ENCODE data around the gene TUBB2B.
"Not testable (repeated sequence)": the region's sequence is repeated elsewhere in the genome, so short reads cannot be mapped to it uniquely, and the experiment has no call there.

The TUBB2B gene

GRCh38 chr6:3247255-3248146, 20.0 kb upstream of the TUBB2B start:
- H3K4me3 ChIP-seq (ENCODE audit: low read length), result no peak overlapping the region
- no peak overlapping the region for H3K4me2 ChIP-seq (ENCODE audit: low read length)
- no peak overlapping the region for H2AFZ ChIP-seq (ENCODE audit: low read depth, low read length)
- H3K9me3 ChIP-seq (ENCODE audit: insufficient read depth, low read length), result no peaks in the 10 kb centered on the region
- TF ChIP-seq CTCF (IDR thresholded peaks at IDR 0.05; ENCODE audit: low read depth, low read length) (no peak), EZH2phosphoT487 (IDR thresholded peaks at IDR 0.05; ENCODE audit: low read depth) (no peak)
- H3K36me3 ChIP-seq (replicated peaks; ENCODE audit: low read depth, low read length), result no peaks in the 10 kb centered on the region
- H3K79me2 ChIP-seq (ENCODE audit: low read length), result no peaks in the 10 kb centered on the region
- peaks cover 21% of the 10 kb centered on the region for H3K27me3 ChIP-seq (ENCODE audit: low read depth, low read length)
- no peaks in the 10 kb centered on the region for H4K20me1 ChIP-seq (ENCODE audit: insufficient read depth, low read length)
- peaks cover 3% of the 10 kb centered on the region; the same call in 1 of the 2 replicates for H3K4me1 ChIP-seq (ENCODE audit: low read length)
- no peak overlapping the region for H3K9ac ChIP-seq (ENCODE audit: low read length)
- H3K27ac ChIP-seq (ENCODE audit: low read length), result no peak overlapping the region

- H2AFZ ChIP-seq (ENCODE audit: low read depth, low read length), result no peak overlapping the region
- H3K9ac ChIP-seq (ENCODE audit: low read length), result no peak overlapping the region
- H3K4me2 ChIP-seq (ENCODE audit: low read length), result no peak overlapping the region
- H3K27ac ChIP-seq (ENCODE audit: low read length), result no peak overlapping the region
- H3K4me1 ChIP-seq (ENCODE audit: low read length), result no peaks in the 10 kb centered on the region
- TF ChIP-seq CTCF (IDR thresholded peaks at IDR 0.05; ENCODE audit: low read depth, low read length) (no peak), EZH2phosphoT487 (IDR thresholded peaks at IDR 0.05; ENCODE audit: low read depth) (no peak)
- H3K9me3 ChIP-seq (ENCODE audit: insufficient read depth, low read length), result no peaks in the 10 kb centered on the region
- peaks cover 21% of the 10 kb centered on the region for H3K27me3 ChIP-seq (ENCODE audit: low read depth, low read length)
- H3K36me3 ChIP-seq (replicated peaks; ENCODE audit: low read depth, low read length), result no peaks in the 10 kb centered on the region
- no peaks in the 10 kb centered on the region for H3K79me2 ChIP-seq (ENCODE audit: low read length)
- no peak overlapping the region for H3K4me3 ChIP-seq (ENCODE audit: low read length)
- no peaks in the 10 kb centered on the region for H4K20me1 ChIP-seq (ENCODE audit: insufficient read depth, low read length)
Observed at GRCh38 chr6:3245216-3245615, 17.8 kb upstream of the TUBB2B start.

GRCh38 chr6:3244832-3245161, 17.3 kb upstream of the TUBB2B start:
- not testable (repeated sequence) for H3K9ac ChIP-seq (ENCODE audit: low read length); H3K9me3 ChIP-seq (ENCODE audit: insufficient read depth, low read length); H4K20me1 ChIP-seq (ENCODE audit: insufficient read depth, low read length); H2AFZ ChIP-seq (ENCODE audit: low read depth, low read length); H3K4me3 ChIP-seq (ENCODE audit: low read length); H3K27ac ChIP-seq (ENCODE audit: low read length); H3K36me3 ChIP-seq (replicated peaks; ENCODE audit: low read depth, low read length); H3K79me2 ChIP-seq (ENCODE audit: low read length); H3K4me1 ChIP-seq (ENCODE audit: low read length); H3K4me2 ChIP-seq (ENCODE audit: low read length)
- peaks cover 21% of the 10 kb centered on the region for H3K27me3 ChIP-seq (ENCODE audit: low read depth, low read length)

- H4K20me1 ChIP-seq (ENCODE audit: insufficient read depth, low read length), result no peaks in the 10 kb centered on the region
- H3K4me2 ChIP-seq (ENCODE audit: low read length), result no peak overlapping the region
- no peak overlapping the region for H3K27ac ChIP-seq (ENCODE audit: low read length)
- H3K9ac ChIP-seq (ENCODE audit: low read length), result no peak overlapping the region
- no peak overlapping the region for H2AFZ ChIP-seq (ENCODE audit: low read depth, low read length)
- no peaks in the 10 kb centered on the region for H3K4me1 ChIP-seq (ENCODE audit: low read length)
- H3K79me2 ChIP-seq (ENCODE audit: low read length), result no peaks in the 10 kb centered on the region
- H3K27me3 ChIP-seq (ENCODE audit: low read depth, low read length), result peaks cover 17% of the 10 kb centered on the region
- no peak for TF ChIP-seq CTCF (IDR thresholded peaks at IDR 0.05; ENCODE audit: low read depth, low read length)
- no peak for TF ChIP-seq EZH2phosphoT487 (IDR thresholded peaks at IDR 0.05; ENCODE audit: low read depth)
- H3K9me3 ChIP-seq (ENCODE audit: insufficient read depth, low read length), result no peaks in the 10 kb centered on the region
- no peaks in the 10 kb centered on the region for H3K36me3 ChIP-seq (replicated peaks; ENCODE audit: low read depth, low read length)
- H3K4me3 ChIP-seq (ENCODE audit: low read length), result no peak overlapping the region
Observed at GRCh38 chr6:3244003-3244831, 16.8 kb upstream of the TUBB2B start.
